ENCODE data around the gene FAM187B. TPM values are rescaled to one million over a fixed set of nuclear protein-coding genes. Genes with fewer than 3 reads are reported as not detected.

The FAM187B gene
- total RNA-seq, 1 donor from 2014 or later, result not detected

DNA sequence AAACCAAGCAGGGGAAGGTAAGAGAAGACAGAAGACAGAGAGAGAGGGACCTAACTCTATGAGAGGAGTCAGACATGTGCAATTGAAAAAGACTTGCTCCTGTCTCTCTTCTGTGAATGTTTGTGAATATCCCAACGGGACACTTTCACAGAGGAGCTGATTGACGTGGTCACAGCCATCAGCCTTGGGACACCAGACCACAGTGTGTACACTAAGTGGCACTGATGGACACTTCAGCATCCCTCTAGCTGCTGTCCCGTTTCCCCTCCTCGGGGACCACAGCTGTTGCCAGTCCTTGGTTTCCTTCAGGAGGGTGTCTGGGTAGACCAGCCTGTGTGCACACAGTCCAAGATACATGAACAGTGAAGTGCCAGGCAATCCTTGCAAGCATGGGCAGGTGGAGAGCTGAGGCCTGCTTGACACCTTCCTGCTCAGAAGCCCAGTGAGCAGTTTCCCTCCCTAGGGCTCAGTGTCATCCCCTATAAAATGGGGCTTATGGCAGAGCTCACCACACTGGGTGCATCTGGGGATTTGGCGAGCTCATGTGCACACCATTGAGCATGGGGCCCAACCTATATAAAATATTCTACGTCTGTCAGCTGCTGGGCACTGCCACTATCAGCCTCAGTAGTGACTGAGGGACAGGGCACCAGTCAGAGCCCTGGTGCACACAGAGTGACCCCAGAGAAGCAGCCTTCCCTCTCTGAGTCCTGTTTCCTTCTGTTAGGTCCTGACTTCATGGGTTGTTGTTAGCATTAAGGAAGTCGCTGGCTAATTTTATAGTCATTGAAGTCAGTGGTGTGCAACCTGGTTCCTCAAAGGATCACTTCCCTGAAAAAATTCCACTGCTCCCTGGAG is 36.0 kb upstream of the FAM187B start:
- Histone ChIP-seq H3K36me3 (ENCODE audit: control insufficient read depth, insufficient read depth, low read length) (peaks cover 20% of the 10 kb centered on the region), H3K27me3 (ENCODE audit: control insufficient read depth, insufficient read depth, low read length) (no peaks in the 10 kb centered on the region), H3K4me3 (ENCODE audit: low read depth, low read length) (no peak overlapping the region)
- DNase-seq (ENCODE audit: low read depth), result no peak
- TF ChIP-seq, protein P1, sequence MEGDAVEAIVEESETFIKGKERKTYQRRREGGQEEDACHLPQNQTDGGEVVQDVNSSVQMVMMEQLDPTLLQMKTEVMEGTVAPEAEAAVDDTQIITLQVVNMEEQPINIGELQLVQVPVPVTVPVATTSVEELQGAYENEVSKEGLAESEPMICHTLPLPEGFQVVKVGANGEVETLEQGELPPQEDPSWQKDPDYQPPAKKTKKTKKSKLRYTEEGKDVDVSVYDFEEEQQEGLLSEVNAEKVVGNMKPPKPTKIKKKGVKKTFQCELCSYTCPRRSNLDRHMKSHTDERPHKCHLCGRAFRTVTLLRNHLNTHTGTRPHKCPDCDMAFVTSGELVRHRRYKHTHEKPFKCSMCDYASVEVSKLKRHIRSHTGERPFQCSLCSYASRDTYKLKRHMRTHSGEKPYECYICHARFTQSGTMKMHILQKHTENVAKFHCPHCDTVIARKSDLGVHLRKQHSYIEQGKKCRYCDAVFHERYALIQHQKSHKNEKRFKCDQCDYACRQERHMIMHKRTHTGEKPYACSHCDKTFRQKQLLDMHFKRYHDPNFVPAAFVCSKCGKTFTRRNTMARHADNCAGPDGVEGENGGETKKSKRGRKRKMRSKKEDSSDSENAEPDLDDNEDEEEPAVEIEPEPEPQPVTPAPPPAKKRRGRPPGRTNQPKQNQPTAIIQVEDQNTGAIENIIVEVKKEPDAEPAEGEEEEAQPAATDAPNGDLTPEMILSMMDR (IDR thresholded peaks at IDR 0.05; ENCODE audit: insufficient read depth, low read length, severe bottlenecking), result no peak
- peak; percentile 64 for FAIRE-seq

DNA sequence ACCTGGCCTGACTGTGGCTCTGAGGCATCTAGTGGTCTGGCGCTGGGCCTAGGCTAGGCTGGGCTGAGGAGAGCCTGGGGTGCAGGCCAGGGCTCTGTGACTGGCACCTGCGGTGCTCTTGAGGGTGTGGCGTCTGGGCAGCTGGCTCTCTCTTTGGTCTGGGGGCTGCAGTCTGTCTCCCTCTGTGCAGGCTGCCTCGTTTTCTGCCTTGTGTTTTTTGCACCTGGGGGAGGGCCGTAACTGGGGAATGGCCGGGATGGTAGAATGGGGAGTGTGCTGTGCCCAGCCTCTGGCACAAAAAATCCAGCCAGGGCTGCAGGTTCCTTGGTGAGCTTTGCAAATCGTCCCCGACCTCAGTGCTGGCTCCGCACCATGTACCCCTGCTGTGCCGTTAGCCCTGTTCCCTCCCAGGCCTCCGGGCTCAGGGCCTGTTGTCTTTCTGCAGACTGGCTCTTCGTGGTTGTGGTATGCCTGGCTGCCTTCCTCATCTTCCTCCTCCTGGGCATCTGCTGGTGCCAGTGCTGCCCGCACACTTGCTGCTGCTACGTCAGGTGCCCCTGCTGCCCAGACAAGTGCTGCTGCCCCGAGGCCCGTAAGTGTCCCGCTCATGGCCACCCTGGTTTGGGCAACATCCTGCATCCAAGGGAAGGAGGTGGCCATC is 33.7 kb upstream of the FAM187B start:
- no peak for DNase-seq (ENCODE audit: low read depth)
- H3K36me3 ChIP-seq (ENCODE audit: control insufficient read depth, insufficient read depth, low read length), result peaks cover 24% of the 10 kb centered on the region
- H3K4me3 ChIP-seq (ENCODE audit: low read depth, low read length), result no peak overlapping the region
- no peak for FAIRE-seq
- TF ChIP-seq, protein P1 (IDR thresholded peaks at IDR 0.05; ENCODE audit: insufficient read depth, low read length, severe bottlenecking), result no peak
- no peaks in the 10 kb centered on the region for H3K27me3 ChIP-seq (ENCODE audit: control insufficient read depth, insufficient read depth, low read length)

DNA sequence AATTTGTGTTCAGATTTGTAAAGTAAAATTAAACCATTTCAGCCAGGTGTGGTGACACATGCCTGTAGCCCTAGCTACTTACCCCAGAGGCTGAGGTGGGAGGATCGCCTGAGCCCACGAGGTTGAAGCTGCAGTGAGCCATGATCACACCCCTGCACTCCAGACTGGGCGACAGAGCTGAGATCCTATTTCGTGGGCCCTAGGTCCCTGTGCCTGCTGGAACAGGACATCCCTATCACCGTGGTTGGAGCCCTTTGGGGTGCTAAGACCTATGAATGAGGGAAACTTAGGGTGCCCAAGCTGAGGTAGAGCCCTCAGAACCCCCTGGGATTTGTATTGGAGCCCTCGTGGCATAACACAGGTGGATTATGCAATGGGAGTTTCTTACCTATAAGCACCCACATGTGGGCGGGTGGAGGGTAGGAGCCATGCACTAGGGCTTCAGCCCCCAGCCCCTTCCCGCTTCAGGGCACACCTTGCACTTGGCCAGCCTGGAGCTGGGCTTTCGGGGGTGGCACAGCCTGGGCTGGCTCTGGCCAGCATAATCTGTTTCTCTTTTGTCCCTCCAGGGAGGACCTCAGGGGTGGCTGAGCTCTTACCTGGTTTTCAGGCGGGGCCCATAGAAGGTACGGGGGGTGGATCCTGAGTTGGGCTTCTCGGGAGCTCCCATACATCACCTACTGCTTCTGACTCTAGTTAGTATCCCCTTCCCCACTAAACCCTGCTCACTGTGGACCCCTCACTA is 33.0 kb upstream of the FAM187B start:
- TF ChIP-seq, protein P1 (IDR thresholded peaks at IDR 0.05; ENCODE audit: insufficient read depth, low read length, severe bottlenecking), result no peak
- H3K36me3 ChIP-seq (ENCODE audit: control insufficient read depth, insufficient read depth, low read length), result peaks cover 21% of the 10 kb centered on the region
- FAIRE-seq, result no peak

DNA sequence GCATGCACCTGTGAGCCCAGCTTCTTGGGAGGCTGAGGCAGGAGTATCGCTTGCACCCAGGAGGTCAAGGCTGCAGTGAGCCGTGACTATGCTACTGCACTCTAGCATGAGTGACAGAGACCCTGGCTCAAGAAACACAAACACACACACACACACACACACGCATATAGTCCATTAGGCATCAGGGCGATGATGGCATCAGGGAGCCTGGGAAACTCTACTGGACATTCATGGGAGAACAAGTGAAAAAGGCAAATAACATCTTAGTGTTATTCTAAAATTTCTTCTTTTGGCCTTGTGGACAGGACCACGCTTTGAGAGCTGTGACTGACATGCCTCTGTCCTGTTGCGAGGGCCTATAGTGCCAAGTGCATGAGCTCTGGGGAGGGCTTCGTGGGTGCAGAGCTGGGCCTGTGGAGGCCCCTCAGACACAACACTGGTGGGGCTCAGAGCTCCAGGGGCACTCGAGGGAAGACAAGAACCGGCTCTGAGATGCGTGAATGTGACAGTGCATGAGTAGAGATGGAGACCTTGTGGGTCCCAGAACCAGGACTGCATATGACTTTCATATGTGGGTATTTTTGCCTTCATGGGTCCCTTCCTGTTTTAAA is 32.3 kb upstream of the FAM187B start:
- FAIRE-seq, result no peak
- H3K36me3 ChIP-seq (ENCODE audit: control insufficient read depth, insufficient read depth, low read length), result peaks cover 18% of the 10 kb centered on the region
- no peak overlapping the region for H3K4me3 ChIP-seq (ENCODE audit: low read depth, low read length)
- H3K27me3 ChIP-seq (ENCODE audit: control insufficient read depth, insufficient read depth, low read length), result no peaks in the 10 kb centered on the region
- TF ChIP-seq, protein P1 (IDR thresholded peaks at IDR 0.05; ENCODE audit: insufficient read depth, low read length, severe bottlenecking), result no peak
- DNase-seq (ENCODE audit: low read depth), result no peak

More for the DNA sequence above, 33.0 kb upstream of the FAM187B start:
- H3K27me3 ChIP-seq (ENCODE audit: control insufficient read depth, insufficient read depth, low read length), result no peaks in the 10 kb centered on the region
- H3K4me3 ChIP-seq (ENCODE audit: low read depth, low read length), result no peak overlapping the region
- DNase-seq (ENCODE audit: low read depth), result no peak

DNA sequence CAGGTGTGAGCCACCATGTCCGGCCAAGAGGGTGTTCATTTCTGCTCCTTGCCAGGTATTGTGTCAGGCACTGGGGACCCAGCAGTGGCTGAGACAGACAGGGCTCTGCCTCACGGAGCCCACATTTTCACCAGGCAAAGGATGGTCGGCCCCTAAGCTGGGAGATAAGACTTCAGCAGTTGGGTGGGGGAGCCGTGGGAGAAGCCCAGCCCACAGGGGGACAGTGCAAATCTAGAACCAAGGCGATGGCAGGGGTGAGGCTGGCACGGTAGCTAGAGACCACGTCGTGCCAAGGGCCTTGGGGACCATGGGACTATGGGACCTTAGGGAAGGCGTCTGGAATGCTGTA is 28.5 kb upstream of the FAM187B start:
- Histone ChIP-seq H3K36me3 (ENCODE audit: control insufficient read depth, insufficient read depth, low read length) (peaks cover 31% of the 10 kb centered on the region), H3K27me3 (ENCODE audit: control insufficient read depth, insufficient read depth, low read length) (no peaks in the 10 kb centered on the region), H3K4me3 (ENCODE audit: low read depth, low read length) (no peak overlapping the region)
- no peak for DNase-seq (ENCODE audit: low read depth)
- TF ChIP-seq, protein P1 (IDR thresholded peaks at IDR 0.05; ENCODE audit: insufficient read depth, low read length, severe bottlenecking), result no peak
- FAIRE-seq, result no peak

Measured in bronchial epithelial cell (primary cell).